ENCODE results near the gene COLEC12. TPM values are rescaled to one million over a fixed set of nuclear protein-coding genes. Genes with fewer than 3 reads are reported as not detected.

Gene COLEC12
- total RNA-seq, 2 donors from 2014 or later = not detected

GRCh38 chr18:518081-518480, 17.6 kb upstream of the COLEC12 start:
- Mint-ChIP-seq H3K27ac (no peak overlapping the region), H3K36me3 (ENCODE audit: low read depth) (no peaks in the 10 kb centered on the region), H3K27me3 (peaks cover 30% of the 10 kb centered on the region), H3K4me3 (no peak overlapping the region), H3K4me1 (peaks cover 4% of the 10 kb centered on the region)
- H3K9me3 ChIP-seq (ENCODE audit: control insufficient read depth, low read length, poor library complexity, severe bottlenecking) = no peaks in the 10 kb centered on the region
- DNase-seq = no peak
- ATAC-seq = no peak

- no peak for ATAC-seq
- no peaks in the 10 kb centered on the region for H3K9me3 ChIP-seq (ENCODE audit: control insufficient read depth, low read length, poor library complexity, severe bottlenecking)
- Mint-ChIP-seq H3K27ac (no peak overlapping the region), H3K4me1 (peaks cover 4% of the 10 kb centered on the region), H3K27me3 (peaks cover 30% of the 10 kb centered on the region), H3K36me3 (ENCODE audit: low read depth) (no peaks in the 10 kb centered on the region), H3K4me3 (no peak overlapping the region)
- DNase-seq = no peak
These were observed 15.3 kb upstream of the COLEC12 start for GRCh38 chr18:515838-516237.

- no peak overlapping the region for H3K4me3 Mint-ChIP-seq
- H3K36me3 Mint-ChIP-seq (ENCODE audit: low read depth) = no peaks in the 10 kb centered on the region
- DNase-seq = no peak
- peaks cover 30% of the 10 kb centered on the region for H3K27me3 Mint-ChIP-seq
- peaks cover 3% of the 10 kb centered on the region for H3K4me1 Mint-ChIP-seq
- no peak overlapping the region for H3K27ac Mint-ChIP-seq
- no peak for ATAC-seq
- no peaks in the 10 kb centered on the region for H3K9me3 ChIP-seq (ENCODE audit: control insufficient read depth, low read length, poor library complexity, severe bottlenecking)
These were observed 14.8 kb upstream of the COLEC12 start for GRCh38 chr18:515156-515815.

- no peak overlapping the region for H3K4me3 Mint-ChIP-seq
- H3K27ac Mint-ChIP-seq = no peak overlapping the region
- DNase-seq (no peak), ATAC-seq (no peak)
- H3K9me3 ChIP-seq (ENCODE audit: control insufficient read depth, low read length, poor library complexity, severe bottlenecking) = no peaks in the 10 kb centered on the region
- peaks cover 3% of the 10 kb centered on the region for H3K4me1 Mint-ChIP-seq
- H3K36me3 Mint-ChIP-seq (ENCODE audit: low read depth) = no peaks in the 10 kb centered on the region
- peaks cover 17% of the 10 kb centered on the region for H3K27me3 Mint-ChIP-seq
These were observed 13.5 kb upstream of the COLEC12 start for GRCh38 chr18:513826-514530.

GRCh38 chr18:512957-513356, 12.5 kb upstream of the COLEC12 start:
- H3K27ac Mint-ChIP-seq = no peak overlapping the region
- H3K4me1 Mint-ChIP-seq = peaks cover 3% of the 10 kb centered on the region
- peaks cover 6% of the 10 kb centered on the region for H3K27me3 Mint-ChIP-seq
- no peaks in the 10 kb centered on the region for H3K9me3 ChIP-seq (ENCODE audit: control insufficient read depth, low read length, poor library complexity, severe bottlenecking)
- H3K36me3 Mint-ChIP-seq (ENCODE audit: low read depth) = no peaks in the 10 kb centered on the region
- no peak for DNase-seq
- H3K4me3 Mint-ChIP-seq = no peak overlapping the region
- no peak for ATAC-seq

- no peak overlapping the region for H3K4me3 Mint-ChIP-seq
- no peaks in the 10 kb centered on the region for H3K4me1 Mint-ChIP-seq
- DNase-seq = no peak
- peaks cover 14% of the 10 kb centered on the region for H3K27me3 Mint-ChIP-seq
- H3K36me3 Mint-ChIP-seq (ENCODE audit: low read depth) = no peaks in the 10 kb centered on the region
- no peak overlapping the region for H3K27ac Mint-ChIP-seq
- no peak for ATAC-seq
- H3K9me3 ChIP-seq (ENCODE audit: control insufficient read depth, low read length, poor library complexity, severe bottlenecking) = no peaks in the 10 kb centered on the region
These were observed 8.3 kb upstream of the COLEC12 start for GRCh38 chr18:508835-509234.

GRCh38 chr18:507636-508035, 7.1 kb upstream of the COLEC12 start:
- DNase-seq (no peak), ATAC-seq (no peak)
- no peak overlapping the region for H3K27ac Mint-ChIP-seq
- H3K27me3 Mint-ChIP-seq = peaks cover 14% of the 10 kb centered on the region
- H3K9me3 ChIP-seq (ENCODE audit: control insufficient read depth, low read length, poor library complexity, severe bottlenecking) = no peaks in the 10 kb centered on the region
- no peaks in the 10 kb centered on the region for H3K4me1 Mint-ChIP-seq
- no peaks in the 10 kb centered on the region for H3K36me3 Mint-ChIP-seq (ENCODE audit: low read depth)
- no peak overlapping the region for H3K4me3 Mint-ChIP-seq

- H3K4me3 Mint-ChIP-seq = no peak overlapping the region
- no peak overlapping the region for H3K27ac Mint-ChIP-seq
- DNase-seq (no peak), ATAC-seq (no peak)
- no peaks in the 10 kb centered on the region for H3K4me1 Mint-ChIP-seq
- no peaks in the 10 kb centered on the region for H3K9me3 ChIP-seq (ENCODE audit: control insufficient read depth, low read length, poor library complexity, severe bottlenecking)
- no peaks in the 10 kb centered on the region for H3K36me3 Mint-ChIP-seq (ENCODE audit: low read depth)
- peaks cover 14% of the 10 kb centered on the region for H3K27me3 Mint-ChIP-seq
These were observed 6.3 kb upstream of the COLEC12 start for GRCh38 chr18:506801-507200.

- Mint-ChIP-seq H3K36me3 (ENCODE audit: low read depth) (no peaks in the 10 kb centered on the region), H3K4me1 (no peaks in the 10 kb centered on the region), H3K27ac (no peak overlapping the region), H3K27me3 (peaks cover 17% of the 10 kb centered on the region), H3K4me3 (no peak overlapping the region)
- DNase-seq (no peak), ATAC-seq (no peak)
- no peaks in the 10 kb centered on the region for H3K9me3 ChIP-seq (ENCODE audit: control insufficient read depth, low read length, poor library complexity, severe bottlenecking)
These were observed 5.8 kb upstream of the COLEC12 start for GRCh38 chr18:506264-506663.

- ATAC-seq (no peak), DNase-seq (no peak)
- H3K27ac Mint-ChIP-seq = no peak overlapping the region
- H3K36me3 Mint-ChIP-seq (ENCODE audit: low read depth) = no peaks in the 10 kb centered on the region
- no peaks in the 10 kb centered on the region for H3K9me3 ChIP-seq (ENCODE audit: control insufficient read depth, low read length, poor library complexity, severe bottlenecking)
- no peak overlapping the region for H3K4me3 Mint-ChIP-seq
- peaks cover 2% of the 10 kb centered on the region for H3K4me1 Mint-ChIP-seq
- peaks cover 21% of the 10 kb centered on the region for H3K27me3 Mint-ChIP-seq
These were observed 5.1 kb upstream of the COLEC12 start for GRCh38 chr18:505483-506122.

- ATAC-seq (no peak), DNase-seq (no peak)
- H3K36me3 Mint-ChIP-seq (ENCODE audit: low read depth) = no peaks in the 10 kb centered on the region
- peaks cover 41% of the 10 kb centered on the region for H3K27me3 Mint-ChIP-seq
- H3K27ac Mint-ChIP-seq = no peak overlapping the region
- H3K9me3 ChIP-seq (ENCODE audit: control insufficient read depth, low read length, poor library complexity, severe bottlenecking) = no peaks in the 10 kb centered on the region
- peaks cover 4% of the 10 kb centered on the region for H3K4me1 Mint-ChIP-seq
- H3K4me3 Mint-ChIP-seq = no peak overlapping the region
These were observed 859 bp upstream of the COLEC12 start for GRCh38 chr18:501406-501714.

GRCh38 chr18:499776-500631, 497 bp downstream of the COLEC12 start:
- H3K36me3 Mint-ChIP-seq (ENCODE audit: low read depth) = no peaks in the 10 kb centered on the region
- H3K9me3 ChIP-seq (ENCODE audit: control insufficient read depth, low read length, poor library complexity, severe bottlenecking) = no peaks in the 10 kb centered on the region
- peaks cover 37% of the 10 kb centered on the region for H3K27me3 Mint-ChIP-seq
- H3K27ac Mint-ChIP-seq = no peak overlapping the region
- ATAC-seq (no peak), DNase-seq (no peak)
- peaks cover 4% of the 10 kb centered on the region for H3K4me1 Mint-ChIP-seq
- peak overlapping the region; percentile 43 for H3K4me3 Mint-ChIP-seq

Data from T-helper 17 cell (primary cell).